B cell (primary cell): ENCODE measurements around the gene FRK.

ENCODE experiments used
- EZH2 ChIP-seq: IDR thresholded peaks from 2 replicates; pipeline ENCODE4 v1.6.1; 2012; ENCODE audit warnings: borderline replicate concordance, low read depth, mild to moderate bottlenecking, moderate library complexity, low read length; ENCODE audit not compliant: insufficient read depth, poor library complexity, severe bottlenecking
- TF ChIP-seq, protein P1 (sequence below): fragments of 200-600 bp; IDR thresholded peaks from one replicate; pipeline ENCODE4 v1.8.0; 2022; ENCODE audit warnings: antibody characterized with exemption, mild to moderate bottlenecking

DNA sequence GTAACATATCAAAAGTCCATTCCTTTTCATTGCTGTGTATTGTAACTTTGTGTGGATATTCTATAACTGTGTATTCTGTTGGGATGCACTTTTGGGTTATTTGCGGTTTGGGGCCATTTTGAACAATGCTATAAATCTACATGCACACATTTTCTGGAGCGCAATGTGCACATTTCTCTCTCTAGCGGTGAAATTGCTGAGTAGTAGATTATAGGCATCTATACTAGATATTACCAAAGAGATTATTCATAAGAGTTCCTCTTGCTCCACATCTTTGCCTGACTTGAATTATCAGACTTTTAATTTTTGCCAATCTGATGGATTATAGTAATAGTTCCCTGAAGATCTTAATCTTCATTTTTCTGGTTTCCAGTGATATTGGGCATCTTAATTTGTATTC is 18.3 kb upstream of the FRK start:
- TF ChIP-seq, protein P1, sequence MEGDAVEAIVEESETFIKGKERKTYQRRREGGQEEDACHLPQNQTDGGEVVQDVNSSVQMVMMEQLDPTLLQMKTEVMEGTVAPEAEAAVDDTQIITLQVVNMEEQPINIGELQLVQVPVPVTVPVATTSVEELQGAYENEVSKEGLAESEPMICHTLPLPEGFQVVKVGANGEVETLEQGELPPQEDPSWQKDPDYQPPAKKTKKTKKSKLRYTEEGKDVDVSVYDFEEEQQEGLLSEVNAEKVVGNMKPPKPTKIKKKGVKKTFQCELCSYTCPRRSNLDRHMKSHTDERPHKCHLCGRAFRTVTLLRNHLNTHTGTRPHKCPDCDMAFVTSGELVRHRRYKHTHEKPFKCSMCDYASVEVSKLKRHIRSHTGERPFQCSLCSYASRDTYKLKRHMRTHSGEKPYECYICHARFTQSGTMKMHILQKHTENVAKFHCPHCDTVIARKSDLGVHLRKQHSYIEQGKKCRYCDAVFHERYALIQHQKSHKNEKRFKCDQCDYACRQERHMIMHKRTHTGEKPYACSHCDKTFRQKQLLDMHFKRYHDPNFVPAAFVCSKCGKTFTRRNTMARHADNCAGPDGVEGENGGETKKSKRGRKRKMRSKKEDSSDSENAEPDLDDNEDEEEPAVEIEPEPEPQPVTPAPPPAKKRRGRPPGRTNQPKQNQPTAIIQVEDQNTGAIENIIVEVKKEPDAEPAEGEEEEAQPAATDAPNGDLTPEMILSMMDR, result no peak
- no peak for TF ChIP-seq EZH2
